22Rv1 (cell line): Measurements from ENCODE around the gene DOCK10.

Experiments used
- ZFX ChIP-seq: fragments of 450-650 bp; IDR thresholded peaks from 2 replicates; pipeline ENCODE4 v1.6.1; 2017; ENCODE audit warnings: antibody characterized with exemption, borderline replicate concordance
- TF ChIP-seq, protein P1 (sequence below): fragments of 450-650 bp; IDR thresholded peaks from 2 replicates; pipeline ENCODE4 v1.5.1; 2017; ENCODE audit warnings: mild to moderate bottlenecking

DNA sequence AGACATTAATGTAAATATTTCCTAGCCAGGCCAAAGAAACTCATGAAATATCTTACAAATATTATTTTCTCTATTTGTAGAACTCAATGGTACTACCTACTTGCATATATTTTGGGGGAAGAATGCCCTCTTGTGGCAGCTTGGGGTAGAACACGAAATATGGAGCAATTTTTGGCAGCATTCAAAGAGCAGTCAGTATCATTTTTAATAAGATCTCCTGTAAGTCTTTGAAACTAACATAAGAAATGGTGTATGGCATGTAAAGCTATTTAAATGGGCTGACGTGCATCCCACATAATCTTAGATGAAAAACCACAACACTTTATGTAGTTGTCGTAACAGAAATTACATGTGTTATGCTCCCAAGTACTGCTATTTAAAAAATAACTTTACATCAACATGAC is 263.8 kb downstream of the DOCK10 start:
- TF ChIP-seq, protein P1, sequence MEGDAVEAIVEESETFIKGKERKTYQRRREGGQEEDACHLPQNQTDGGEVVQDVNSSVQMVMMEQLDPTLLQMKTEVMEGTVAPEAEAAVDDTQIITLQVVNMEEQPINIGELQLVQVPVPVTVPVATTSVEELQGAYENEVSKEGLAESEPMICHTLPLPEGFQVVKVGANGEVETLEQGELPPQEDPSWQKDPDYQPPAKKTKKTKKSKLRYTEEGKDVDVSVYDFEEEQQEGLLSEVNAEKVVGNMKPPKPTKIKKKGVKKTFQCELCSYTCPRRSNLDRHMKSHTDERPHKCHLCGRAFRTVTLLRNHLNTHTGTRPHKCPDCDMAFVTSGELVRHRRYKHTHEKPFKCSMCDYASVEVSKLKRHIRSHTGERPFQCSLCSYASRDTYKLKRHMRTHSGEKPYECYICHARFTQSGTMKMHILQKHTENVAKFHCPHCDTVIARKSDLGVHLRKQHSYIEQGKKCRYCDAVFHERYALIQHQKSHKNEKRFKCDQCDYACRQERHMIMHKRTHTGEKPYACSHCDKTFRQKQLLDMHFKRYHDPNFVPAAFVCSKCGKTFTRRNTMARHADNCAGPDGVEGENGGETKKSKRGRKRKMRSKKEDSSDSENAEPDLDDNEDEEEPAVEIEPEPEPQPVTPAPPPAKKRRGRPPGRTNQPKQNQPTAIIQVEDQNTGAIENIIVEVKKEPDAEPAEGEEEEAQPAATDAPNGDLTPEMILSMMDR, result peak; percentile 89
- no peak for TF ChIP-seq ZFX
